Measurements from ENCODE around the gene POLR3B. TPM values are rescaled to one million over a fixed set of nuclear protein-coding genes. Genes with fewer than 3 reads are reported as not detected.
A peak's percentile ranks its signal among the peaks of the same experiment; 100 is the strongest.

The POLR3B gene
- total RNA-seq, 6 donors from 2014 or later, result 7.2 to 14.7 (median 10.6) TPM

DNA sequence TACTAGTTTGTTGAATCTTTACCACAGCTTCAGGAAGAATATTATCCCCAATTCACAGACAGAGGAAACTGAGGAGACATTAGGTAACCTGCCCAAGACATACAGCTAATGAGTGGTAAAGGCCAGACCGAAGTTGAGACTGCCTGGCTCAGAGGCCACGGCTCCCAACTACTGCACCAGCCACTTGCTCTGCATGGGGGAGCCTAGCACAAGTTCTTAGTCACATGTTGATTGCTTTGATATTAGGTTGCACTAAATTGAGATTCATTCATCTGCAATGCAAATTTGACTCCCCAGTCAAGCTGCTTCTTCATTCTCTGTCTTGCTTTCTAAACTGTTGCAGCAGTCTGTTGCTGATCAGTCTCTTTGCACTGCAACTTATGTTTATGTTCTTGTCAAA lies 25.9 kb upstream of the POLR3B start:
- H3K36me3 ChIP-seq, result peaks cover 4 to 44% (median 11%) of the 10 kb centered on the region in 4 donors
- no peak overlapping the region for H3K4me3 ChIP-seq
- DNase-seq (no peak), ATAC-seq (ENCODE audit: low FRiP score in 2 of 2) (no peak)
- H3K4me1 ChIP-seq, result peaks cover 0 to 14% (median 7%) of the 10 kb centered on the region in 4 donors
- no peaks in the 10 kb centered on the region for H3K9me3 ChIP-seq
- H3K27me3 ChIP-seq, result no peaks in the 10 kb centered on the region
- H3K27ac ChIP-seq, result no peak overlapping the region
- TF ChIP-seq EP300 (IDR thresholded peaks at IDR 0.05), result no peak
- TF ChIP-seq, protein P1, sequence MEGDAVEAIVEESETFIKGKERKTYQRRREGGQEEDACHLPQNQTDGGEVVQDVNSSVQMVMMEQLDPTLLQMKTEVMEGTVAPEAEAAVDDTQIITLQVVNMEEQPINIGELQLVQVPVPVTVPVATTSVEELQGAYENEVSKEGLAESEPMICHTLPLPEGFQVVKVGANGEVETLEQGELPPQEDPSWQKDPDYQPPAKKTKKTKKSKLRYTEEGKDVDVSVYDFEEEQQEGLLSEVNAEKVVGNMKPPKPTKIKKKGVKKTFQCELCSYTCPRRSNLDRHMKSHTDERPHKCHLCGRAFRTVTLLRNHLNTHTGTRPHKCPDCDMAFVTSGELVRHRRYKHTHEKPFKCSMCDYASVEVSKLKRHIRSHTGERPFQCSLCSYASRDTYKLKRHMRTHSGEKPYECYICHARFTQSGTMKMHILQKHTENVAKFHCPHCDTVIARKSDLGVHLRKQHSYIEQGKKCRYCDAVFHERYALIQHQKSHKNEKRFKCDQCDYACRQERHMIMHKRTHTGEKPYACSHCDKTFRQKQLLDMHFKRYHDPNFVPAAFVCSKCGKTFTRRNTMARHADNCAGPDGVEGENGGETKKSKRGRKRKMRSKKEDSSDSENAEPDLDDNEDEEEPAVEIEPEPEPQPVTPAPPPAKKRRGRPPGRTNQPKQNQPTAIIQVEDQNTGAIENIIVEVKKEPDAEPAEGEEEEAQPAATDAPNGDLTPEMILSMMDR (IDR thresholded peaks at IDR 0.05), result no peak
- no peak for TF ChIP-seq POLR2A (IDR thresholded peaks at IDR 0.05)
- TF ChIP-seq POLR2AphosphoS5 (IDR thresholded peaks at IDR 0.05), result no peak
- 83 to 87% methylated on average over 2 of the region's 2 CpGs for WGBS, 2 donors

DNA sequence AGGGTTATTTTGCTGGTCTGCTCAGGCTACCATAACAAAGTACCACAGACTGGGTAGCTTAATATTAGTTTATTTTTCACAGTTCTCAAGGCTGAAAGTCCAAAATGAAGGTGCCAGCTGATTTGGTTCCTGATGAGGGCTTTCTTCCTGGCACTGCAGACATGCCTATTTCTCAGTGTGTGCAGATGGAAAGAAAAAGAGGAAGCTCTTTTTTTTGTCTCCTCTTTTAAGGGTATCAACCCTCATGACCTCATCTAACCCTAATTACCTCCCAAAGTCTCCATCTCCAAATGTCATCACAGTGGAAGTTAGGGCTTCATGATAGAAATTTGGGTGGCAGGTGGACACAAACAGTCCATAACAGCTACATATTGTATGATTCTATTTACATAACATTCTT lies 25.0 kb upstream of the POLR3B start:
- ATAC-seq (ENCODE audit: low FRiP score in 2 of 2) (no peak), DNase-seq (no peak)
- H3K36me3 ChIP-seq, result peaks cover 4 to 34% (median 11%) of the 10 kb centered on the region in 4 donors
- no peaks in the 10 kb centered on the region for H3K9me3 ChIP-seq
- TF ChIP-seq, protein P1 (IDR thresholded peaks at IDR 0.05), result no peak
- TF ChIP-seq EP300 (IDR thresholded peaks at IDR 0.05), result no peak
- no peak overlapping the region for H3K27ac ChIP-seq
- no peaks in the 10 kb centered on the region for H3K27me3 ChIP-seq
- peaks cover 0 to 14% (median 7%) of the 10 kb centered on the region in 4 donors for H3K4me1 ChIP-seq
- H3K4me3 ChIP-seq, result no peak overlapping the region

DNA sequence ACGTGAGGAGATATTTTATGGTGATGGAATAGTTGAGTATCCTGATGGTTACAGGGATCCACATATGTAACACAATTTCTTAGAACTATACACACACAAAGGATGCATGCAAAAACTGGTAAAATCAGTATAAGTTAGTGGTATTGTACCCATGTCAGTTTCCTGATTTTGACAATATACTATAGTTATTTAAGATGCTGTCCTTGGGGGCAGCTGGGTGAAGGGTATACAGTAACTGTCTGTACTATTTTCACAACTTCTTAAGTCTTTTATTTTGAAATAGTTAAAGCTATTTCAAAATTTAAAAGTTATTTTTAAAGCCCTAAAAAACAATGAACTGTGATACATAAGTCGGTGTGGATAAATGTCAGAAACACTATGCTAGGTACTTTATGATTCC lies 24.5 kb upstream of the POLR3B start:
- WGBS, 2 donors, result 56 to 88% methylated on average over 2 of the region's 2 CpGs
- no peak for ATAC-seq (ENCODE audit: low FRiP score in 2 of 2)
- TF ChIP-seq EP300 (IDR thresholded peaks at IDR 0.05) (no peak), POLR2AphosphoS5 (IDR thresholded peaks at IDR 0.05) (no peak), POLR2A (IDR thresholded peaks at IDR 0.05) (no peak)
- TF ChIP-seq, protein P1 (IDR thresholded peaks at IDR 0.05), result no peak
- Histone ChIP-seq H3K27me3 (no peaks in the 10 kb centered on the region), H3K4me1 (peaks cover 0 to 14% (median 7%) of the 10 kb centered on the region in 4 donors), H3K36me3 (peaks cover 4 to 32% (median 11%) of the 10 kb centered on the region in 4 donors), H3K4me3 (no peak overlapping the region), H3K27ac (no peak overlapping the region), H3K9me3 (no peaks in the 10 kb centered on the region)
- no peak for DNase-seq

DNA sequence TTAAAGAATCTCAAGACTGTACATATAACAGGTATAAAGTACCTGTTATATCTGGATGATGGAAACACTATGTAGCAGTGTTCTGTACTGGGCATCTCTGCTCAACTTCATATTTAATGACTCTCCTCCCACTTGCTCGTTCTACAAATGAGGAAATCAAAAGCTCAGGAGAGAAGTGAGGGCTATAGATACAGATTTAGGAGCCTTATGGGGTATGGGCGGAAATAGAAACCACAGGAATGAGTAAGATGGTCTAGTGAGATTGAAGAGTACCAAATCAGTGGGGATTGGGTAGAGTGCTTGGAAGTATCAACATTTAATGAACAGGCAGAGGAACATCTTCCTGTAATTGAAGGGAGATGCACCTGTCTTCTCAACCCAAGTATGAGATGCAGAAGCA lies 23.8 kb upstream of the POLR3B start:
- Histone ChIP-seq H3K27me3 (no peaks in the 10 kb centered on the region), H3K27ac (no peak overlapping the region), H3K4me3 (no peak overlapping the region), H3K9me3 (no peaks in the 10 kb centered on the region), H3K4me1 (peaks cover 0 to 14% (median 7%) of the 10 kb centered on the region in 4 donors), H3K36me3 (peaks cover 3 to 27% (median 10%) of the 10 kb centered on the region in 4 donors)
- WGBS, 2 donors, result 80 to 87% methylated on average over 2 of the region's 2 CpGs
- TF ChIP-seq, protein P1 (IDR thresholded peaks at IDR 0.05), result no peak
- no peak for TF ChIP-seq POLR2A (IDR thresholded peaks at IDR 0.05)
- no peak for TF ChIP-seq EP300 (IDR thresholded peaks at IDR 0.05)
- no peak for TF ChIP-seq POLR2AphosphoS5 (IDR thresholded peaks at IDR 0.05)
- no peak for DNase-seq
- ATAC-seq (ENCODE audit: low FRiP score in 2 of 2), result no peak

DNA sequence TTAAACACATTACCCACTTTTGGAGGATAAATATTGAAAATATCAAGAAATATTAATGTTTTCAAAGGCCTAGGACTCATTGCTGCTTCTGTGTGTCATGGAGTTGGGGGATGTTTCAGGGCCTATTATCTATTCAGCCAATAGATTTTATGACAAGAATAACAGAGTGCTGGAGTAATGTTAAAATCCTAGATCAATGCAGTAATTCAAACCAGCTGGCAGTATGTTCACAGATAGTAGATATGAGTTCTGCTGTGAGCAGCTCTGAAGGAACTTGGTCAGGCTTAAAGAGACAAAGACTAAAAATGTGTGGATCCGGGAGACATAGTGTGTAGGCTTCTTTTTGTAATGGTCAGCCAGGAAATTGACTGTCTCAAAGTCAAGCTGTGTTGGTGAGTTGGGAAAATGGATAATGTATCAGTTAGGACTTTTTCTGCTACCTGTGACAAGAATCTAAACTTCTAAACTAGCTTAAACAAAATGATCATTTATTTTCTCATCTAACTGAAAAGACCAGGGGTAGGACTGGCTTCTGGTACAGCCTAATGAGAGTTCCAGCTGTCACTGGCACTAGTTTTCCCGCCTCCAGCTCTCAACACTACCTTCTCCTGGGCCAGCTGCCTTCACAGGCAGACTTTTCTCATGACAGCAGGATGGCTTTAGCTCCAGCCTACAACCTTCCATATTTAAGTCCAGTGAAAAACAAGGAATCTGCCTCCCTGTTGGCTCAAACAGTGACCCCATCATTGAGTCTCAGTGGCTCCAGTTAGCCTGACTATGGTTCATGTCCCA lies 16.3 kb upstream of the POLR3B start:
- ATAC-seq (ENCODE audit: low FRiP score in 2 of 2), result peak in 1 of 2 donors; percentile 33
- Histone ChIP-seq H3K9me3 (no peaks in the 10 kb centered on the region), H3K27me3 (no peaks in the 10 kb centered on the region), H3K4me1 (peaks cover 15 to 25% (median 21%) of the 10 kb centered on the region in 4 donors), H3K27ac (peak overlapping the region in 2 of 4 donors; percentile 41 to 64), H3K36me3 (peaks cover 0 to 22% (median under 1%) of the 10 kb centered on the region in 4 donors), H3K4me3 (no peak overlapping the region)
- DNase-seq, result no peak
- 74 to 89% methylated on average over 2 of the region's 2 CpGs for WGBS, 2 donors
- TF ChIP-seq, protein P1 (IDR thresholded peaks at IDR 0.05), result no peak
- no peak for TF ChIP-seq EP300 (IDR thresholded peaks at IDR 0.05)
- no peak for TF ChIP-seq POLR2AphosphoS5 (IDR thresholded peaks at IDR 0.05)
- no peak for TF ChIP-seq POLR2A (IDR thresholded peaks at IDR 0.05)
